T47D (cell line): ENCODE measurements around the gene AKNA.
A peak's percentile ranks its signal among the peaks of the same experiment; 100 is the strongest.

ENCODE experiments used
- DNase-seq, 2 experiments: peaks; one replicate each; pipeline versions ENCODE4 v3.0.0 to v3.0.0-alpha.2; 2011 to 2012; ENCODE audit warnings: low read depth in 1 of 2, low spot score in 1 of 2
- JUND ChIP-seq: IDR thresholded peaks from 2 replicates; pipeline ENCODE4 v1.6.1; 2012; ENCODE audit warnings: low read depth
- in situ Hi-C: cut with HindIII; loops from 2 replicates; pipeline ENCODE4 v1.10.0; 2016; ENCODE audit warnings: low sequenced_read_pairs, low pct_unique_long_range_greater_than_20kb

The AKNA gene

DNA sequence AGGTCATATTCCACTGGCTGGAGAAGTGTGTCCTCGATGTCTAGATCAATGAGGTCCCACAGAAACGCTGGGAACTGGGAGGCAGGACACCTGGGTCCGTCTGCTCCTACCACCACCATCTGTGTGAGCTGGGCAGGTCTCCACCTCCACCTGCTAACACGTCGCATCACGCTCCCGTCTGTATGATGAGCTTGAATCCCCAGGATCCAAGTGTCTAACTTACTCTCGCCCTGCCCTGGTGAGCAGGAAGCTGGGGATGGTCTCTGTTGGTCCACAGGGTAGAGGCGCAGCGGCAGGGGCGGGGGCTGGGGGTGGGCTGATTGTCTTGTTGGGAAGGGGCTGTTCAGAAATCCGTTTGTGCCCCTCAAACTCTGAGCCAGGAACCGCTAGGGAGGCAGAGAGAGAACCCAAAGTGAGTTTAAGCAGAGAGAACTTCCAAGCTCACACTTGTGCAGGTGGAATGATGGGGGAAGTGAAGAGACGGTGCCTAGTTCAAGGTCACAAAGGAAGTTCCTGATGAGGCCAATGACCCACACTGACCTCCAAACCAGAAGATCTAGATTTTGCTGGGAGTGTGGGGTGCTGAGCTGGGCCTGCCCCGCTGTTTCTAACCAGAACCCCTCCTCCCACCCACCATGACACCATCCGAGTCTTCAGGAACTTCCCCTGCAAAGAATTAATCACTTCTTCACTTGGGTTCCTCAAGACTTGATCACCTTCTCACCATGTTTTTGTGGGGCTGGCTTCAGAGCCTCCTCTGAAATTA is 37.0 kb downstream of the AKNA start:
- in situ Hi-C loops: no loop called here
- no peak for DNase-seq
- TF ChIP-seq JUND: no peak

DNA sequence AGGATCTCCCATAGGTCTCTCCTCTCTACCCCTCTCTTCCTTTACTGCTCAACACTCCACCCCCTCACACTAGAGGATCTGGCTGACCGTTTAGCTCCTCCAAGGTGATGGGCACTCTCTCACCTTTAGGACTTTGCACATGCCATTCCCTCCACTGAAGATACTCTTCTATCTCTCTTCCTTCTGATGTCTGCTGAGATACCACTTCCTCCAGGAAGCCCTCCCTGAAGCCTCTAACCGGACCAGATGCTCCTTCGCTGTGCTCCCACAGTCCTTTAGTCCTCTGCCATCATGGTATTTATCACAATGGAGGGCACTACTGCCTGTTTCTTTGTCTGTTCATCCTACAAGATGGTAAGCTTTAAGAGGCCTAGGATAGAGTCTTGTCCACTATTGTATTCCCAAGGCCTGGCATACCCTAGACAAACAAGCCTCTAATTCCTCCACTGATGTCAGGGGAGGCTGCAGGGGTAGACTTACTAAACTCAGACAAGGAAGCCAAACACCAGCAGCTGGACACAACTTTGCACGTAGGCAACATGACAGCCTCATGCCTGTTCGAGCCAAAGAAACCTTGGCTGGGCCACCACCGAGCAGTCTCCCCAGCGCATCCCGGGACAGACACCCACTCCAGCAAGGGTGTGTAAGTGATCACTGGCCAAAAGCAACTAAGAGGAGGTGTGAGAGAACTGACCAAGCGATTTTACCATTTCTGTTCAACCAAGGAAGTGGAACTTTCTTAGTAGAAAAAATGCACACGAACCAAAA is 37.9 kb downstream of the AKNA start:
- TF ChIP-seq JUND: no peak
- no peak for DNase-seq
- in situ Hi-C loops: no loop called here

DNA sequence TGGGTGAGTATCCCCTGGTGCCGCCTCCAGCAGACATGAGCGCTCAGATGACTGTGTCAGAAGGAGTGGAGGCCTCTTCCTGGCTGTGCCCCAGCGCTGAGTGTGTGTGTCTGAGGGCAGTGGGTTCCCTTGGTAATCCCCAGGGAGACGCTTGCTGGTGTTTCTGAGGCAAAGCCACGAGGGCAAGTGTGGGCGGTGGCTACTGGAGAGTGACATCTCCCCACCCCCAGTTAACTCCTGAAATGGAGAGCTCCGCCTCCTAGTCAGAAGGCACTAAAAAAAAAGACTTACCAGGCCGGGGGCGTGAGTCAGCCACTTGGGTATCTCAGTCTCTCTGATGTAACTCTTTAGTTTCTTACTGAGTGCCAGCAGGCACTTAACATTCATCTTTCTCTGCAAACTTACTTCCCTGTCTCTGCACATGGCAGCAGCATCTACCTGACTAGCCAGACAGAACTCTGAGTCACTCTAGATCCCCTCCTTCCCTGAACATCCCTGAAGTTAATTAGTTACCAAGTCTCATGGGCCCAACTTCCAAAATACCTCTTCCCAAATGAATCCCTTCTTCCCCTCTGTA is 38.8 kb downstream of the AKNA start:
- in situ Hi-C loops: no loop called here
- no peak for TF ChIP-seq JUND
- no peak for DNase-seq

DNA sequence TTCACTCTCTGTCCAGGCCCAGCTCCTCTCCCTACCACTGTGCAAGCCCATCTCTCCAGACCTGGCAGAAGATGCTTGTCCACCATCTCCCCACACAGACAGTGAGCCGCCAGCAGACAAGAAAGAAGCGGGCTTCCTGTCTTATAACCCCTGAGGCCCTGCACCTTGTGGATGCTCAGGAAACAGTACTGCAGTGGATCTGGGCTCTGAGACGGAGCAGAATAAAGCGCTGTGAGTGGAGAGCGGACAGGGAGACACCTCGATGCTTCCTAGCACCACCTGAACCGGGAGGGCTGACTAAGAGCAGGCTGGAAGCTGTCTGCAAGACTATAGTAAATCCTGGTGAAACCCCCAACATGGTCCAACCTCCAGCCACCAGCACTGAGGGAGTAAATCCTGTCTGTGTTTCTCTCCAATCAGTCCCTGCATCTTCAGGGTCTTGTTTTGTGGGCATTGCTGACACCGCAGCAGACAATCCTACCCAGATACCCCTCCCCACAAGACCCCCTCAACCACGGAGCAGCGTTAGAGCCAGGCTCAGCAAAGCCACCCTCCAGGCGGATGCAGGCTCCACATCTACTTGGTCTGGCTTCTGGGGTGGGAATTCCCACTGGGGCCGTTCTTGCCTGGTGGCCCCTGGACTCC is 39.4 kb downstream of the AKNA start:
- DNase-seq: no peak
- in situ Hi-C loops: no loop called here
- TF ChIP-seq JUND: no peak

GRCh38 chr9:114347675-114348074 is 40.1 kb downstream of the AKNA start:
- DNase-seq: no peak
- no peak for TF ChIP-seq JUND
- in situ Hi-C loops: no loop called here

DNA sequence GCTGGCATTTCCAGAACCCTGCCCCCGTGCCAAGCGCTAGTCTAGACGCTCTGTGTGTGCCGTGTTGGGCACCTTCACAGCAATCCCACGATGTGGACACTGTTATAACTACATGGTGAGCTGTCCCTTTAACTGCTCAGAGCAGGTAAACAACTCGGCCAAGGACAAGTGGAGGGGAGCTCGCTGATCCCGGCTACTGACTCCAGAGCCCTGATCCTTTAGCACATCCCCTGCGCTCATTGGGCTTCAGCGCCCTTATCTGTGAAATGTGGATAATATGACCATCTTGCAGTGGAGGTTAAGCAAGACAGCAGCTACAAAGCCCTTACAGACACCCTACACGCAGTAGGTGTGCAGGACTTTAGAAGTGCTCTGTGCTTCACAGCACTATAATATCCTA is 41.6 kb downstream of the AKNA start:
- DNase-seq: no peak
- in situ Hi-C loops: no loop called here
- no peak for TF ChIP-seq JUND

DNA sequence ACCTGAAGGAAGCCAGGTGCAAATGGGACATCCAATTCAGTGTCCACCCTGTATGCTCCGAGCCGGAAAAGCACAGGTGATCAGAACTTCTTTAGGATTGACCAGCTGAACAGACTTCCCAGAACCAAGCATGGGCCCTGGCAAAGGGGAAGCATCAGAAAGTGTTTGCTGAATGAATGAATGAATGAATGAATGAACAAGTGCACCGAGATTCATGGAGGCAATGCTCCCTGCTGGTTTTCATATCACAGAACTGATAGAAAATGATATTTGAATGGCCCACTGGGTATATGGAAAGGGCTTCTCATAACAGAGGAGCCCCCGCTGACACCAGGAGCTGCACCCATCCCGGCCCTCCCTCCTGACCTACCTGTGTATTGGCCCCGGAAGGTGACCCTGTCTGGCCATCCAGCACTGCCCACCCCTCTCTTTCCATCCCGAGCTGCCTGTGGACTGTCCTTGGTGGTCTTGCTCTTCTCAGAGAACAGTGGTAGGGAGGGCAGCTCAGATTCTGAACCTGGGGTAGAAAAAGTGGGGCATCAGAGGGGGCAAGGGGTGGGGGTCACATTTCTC is 42.2 kb downstream of the AKNA start:
- DNase-seq: no peak
- in situ Hi-C loops: no loop called here
- no peak for TF ChIP-seq JUND

GRCh38 chr9:114344692-114345091 is 43.1 kb downstream of the AKNA start:
- DNase-seq: no peak
- TF ChIP-seq JUND: no peak
- in situ Hi-C loops: no loop called here

- in situ Hi-C loops: no loop called here
These were observed 43.6 kb downstream of the AKNA start for GRCh38 chr9:114344188-114344566.

DNA sequence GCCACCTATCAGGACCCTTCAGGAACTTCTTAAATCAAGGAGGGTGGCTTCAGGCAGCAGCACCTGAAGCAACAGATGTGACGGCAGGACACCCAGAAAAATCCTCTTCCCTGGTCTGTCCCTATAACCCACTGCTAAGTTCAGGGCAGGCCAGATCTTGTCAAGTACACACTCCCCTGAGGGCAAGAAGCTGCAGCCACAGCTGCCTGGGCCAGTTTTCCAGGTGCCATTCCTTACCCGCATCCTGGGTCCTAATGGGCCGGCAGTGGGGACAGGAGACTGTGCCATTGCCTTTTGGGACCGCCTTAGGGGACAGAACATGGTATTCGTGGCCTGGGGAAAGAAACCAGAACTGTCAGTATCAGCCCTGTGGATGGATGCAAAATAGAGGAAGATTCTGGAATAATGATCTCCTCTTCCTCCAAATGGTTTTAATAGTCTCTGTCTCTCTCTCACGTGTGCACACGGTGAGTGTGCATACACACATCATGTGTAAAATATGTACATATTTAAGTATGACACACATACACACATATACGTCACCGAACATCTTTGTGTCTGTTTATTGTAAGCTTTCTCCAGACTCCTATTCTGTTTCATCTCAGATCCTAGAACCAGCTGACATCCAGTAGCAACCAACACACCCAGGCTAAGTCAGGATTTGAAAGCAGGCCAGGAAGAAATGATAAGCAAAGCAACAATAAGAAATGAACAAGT is 44.2 kb downstream of the AKNA start:
- no peak for TF ChIP-seq JUND
- in situ Hi-C loops: no loop called here

More at GRCh38 chr9:114344188-114344566, 43.6 kb downstream of the AKNA start:
- no peak for TF ChIP-seq JUND
- DNase-seq: no peak

DNA sequence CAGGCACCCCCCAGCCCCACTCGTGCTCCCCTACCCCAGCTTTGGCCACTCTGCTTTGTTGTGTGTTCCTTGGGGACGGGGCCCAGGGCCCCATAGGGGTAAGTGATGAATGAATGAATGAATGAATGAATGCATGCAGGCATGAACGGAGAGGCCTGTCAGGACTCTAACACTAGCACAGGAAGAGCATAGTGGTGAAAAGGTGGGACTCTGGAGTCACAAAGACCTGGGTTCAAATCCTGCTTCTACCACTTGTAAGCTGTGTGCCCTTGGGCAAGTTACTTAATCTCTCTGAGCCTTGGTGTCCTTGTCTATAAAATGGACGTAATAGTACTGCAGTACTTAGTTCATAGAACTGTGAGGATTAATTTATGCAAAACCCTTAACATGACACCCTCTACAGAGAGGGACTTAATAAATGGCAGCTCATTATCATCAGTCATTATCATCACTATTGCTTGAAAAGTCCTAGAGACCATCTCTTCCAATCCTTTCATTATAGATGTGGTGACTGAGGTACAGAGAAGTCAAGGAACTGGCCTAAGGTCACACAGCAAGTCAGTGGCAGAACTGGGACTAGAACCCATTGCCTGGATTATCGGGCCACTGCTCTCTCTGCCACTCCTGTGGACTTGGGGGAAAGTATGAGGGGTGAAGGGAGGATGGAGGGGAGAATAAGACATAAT is 44.9 kb downstream of the AKNA start:
- TF ChIP-seq JUND: no peak
- no peak for DNase-seq
- in situ Hi-C loops: no loop called here

More for the DNA sequence above, 44.2 kb downstream of the AKNA start:
- DNase-seq: peak in 1 of 2 experiments; percentile 45
